HEK293 (cell line): ENCODE data around the gene RFTN2.

Experiments
- CTCF ChIA-PET: fragments of 350-600 bp; formaldehyde crosslinking; extraction: SDS; loops from one replicate; lab custom pipeline; 2021; ENCODE audit warnings: antibody characterized with exemption; lab: Yijun Ruan, JAX
- POLR2A ChIA-PET: fragments of 300-600 bp; formaldehyde crosslinking; extraction: SDS; loops from one replicate; lab custom pipeline; 2020; ENCODE audit warnings: antibody characterized with exemption, inconsistent platforms; lab: Yijun Ruan, JAX
- H3K27ac ChIP-seq: fragments of 200-500 bp; sonication (Bioruptor generic); 2 replicates; pipeline ENCODE4 v1.5.1; 2014; ENCODE audit warnings: low read depth, low read length, control low read depth, inconsistent platforms; ENCODE audit errors: extremely low read depth
- H3K36me3 ChIP-seq, 2 experiments: fragments of 200-500 bp in 1 of 2; sonication (Bioruptor generic) in 1 of 2; 1 replicate in 1 of 2; 2 replicates in 1 of 2; pipeline ENCODE4 v1.5.1; 2014 to 2017; ENCODE audit warnings: inconsistent platforms in 2 of 2, low read length in 2 of 2; ENCODE audit not compliant: control insufficient read depth in 2 of 2, insufficient read depth in 1 of 2
- H3K4me1 ChIP-seq: fragments of 200-500 bp; sonication (Bioruptor generic); 2 replicates; pipeline ENCODE4 v1.5.1; 2014; ENCODE audit warnings: mild to moderate bottlenecking, low read length, inconsistent platforms; ENCODE audit not compliant: control insufficient read depth, insufficient read depth
- H3K4me3 ChIP-seq: 2 replicates; pipeline ENCODE4 v1.5.1; 2011; ENCODE audit warnings: low read depth, mild to moderate bottlenecking, control low read depth, low read length, moderate library complexity
- H3K9me3 ChIP-seq: fragments of 200-500 bp; sonication (Bioruptor generic); 2 replicates; pipeline ENCODE4 v1.5.1; 2014; ENCODE audit warnings: low read depth, low read length, inconsistent platforms; ENCODE audit not compliant: control insufficient read depth, insufficient read depth
- HIC1 ChIP-seq: fragments of 450-650 bp; formaldehyde crosslinking; IDR thresholded peaks from 2 replicates; pipeline ENCODE4 v1.5.1; 2016; ENCODE audit warnings: missing biosample characterization, missing genetic modification characterization
- INSM2 ChIP-seq: fragments of 450-650 bp; formaldehyde crosslinking; IDR thresholded peaks from 2 replicates; pipeline ENCODE4 v1.5.1; 2016; ENCODE audit warnings: missing biosample characterization, missing genetic modification characterization
- PRDM4 ChIP-seq: fragments of 450-650 bp; formaldehyde crosslinking; IDR thresholded peaks from 2 replicates; pipeline ENCODE4 v1.5.1; 2017; ENCODE audit warnings: missing biosample characterization, missing genetic modification characterization
- RBAK ChIP-seq: fragments of 450-650 bp; formaldehyde crosslinking; IDR thresholded peaks from 2 replicates; pipeline ENCODE4 v1.5.1; 2016; ENCODE audit warnings: missing biosample characterization, missing genetic modification characterization
- SP7 ChIP-seq: fragments of 450-650 bp; formaldehyde crosslinking; IDR thresholded peaks from 2 replicates; pipeline ENCODE4 v1.5.1; 2016; ENCODE audit warnings: missing biosample characterization, missing genetic modification characterization
- TSHZ1 ChIP-seq: fragments of 450-650 bp; formaldehyde crosslinking; IDR thresholded peaks from 2 replicates; pipeline ENCODE4 v1.5.1; 2016; ENCODE audit warnings: missing biosample characterization, missing genetic modification characterization, borderline replicate concordance
- ZBTB10 ChIP-seq: fragments of 450-650 bp; formaldehyde crosslinking; IDR thresholded peaks from 2 replicates; pipeline ENCODE4 v1.5.1; 2016; ENCODE audit warnings: missing biosample characterization, missing genetic modification characterization
- ZBTB26 ChIP-seq: fragments of 450-650 bp; formaldehyde crosslinking; optimal IDR thresholded peaks from 2 replicates; pipeline ENCODE3; 2016; ENCODE audit warnings: missing biosample characterization, mild to moderate bottlenecking, missing genetic modification characterization
- ZBTB44 ChIP-seq: fragments of 450-650 bp; IDR thresholded peaks from 2 replicates; pipeline ENCODE4 v1.5.1; 2018; ENCODE audit warnings: missing biosample characterization, mild to moderate bottlenecking, missing genetic modification characterization
- ZFHX2 ChIP-seq: fragments of 450-650 bp; formaldehyde crosslinking; conservative IDR thresholded peaks from 2 replicates; pipeline ENCODE4 v1.5.1; 2016; ENCODE audit warnings: missing biosample characterization, missing genetic modification characterization
- ZNF121 ChIP-seq: fragments of 450-650 bp; formaldehyde crosslinking; IDR thresholded peaks from 2 replicates; pipeline ENCODE4 v1.5.1; 2016; ENCODE audit warnings: missing biosample characterization, missing genetic modification characterization
- ZNF132 ChIP-seq: fragments of 450-650 bp; formaldehyde crosslinking; IDR thresholded peaks from 2 replicates; pipeline ENCODE4 v1.5.1; 2017; ENCODE audit warnings: missing biosample characterization, missing genetic modification characterization, borderline replicate concordance
- ZNF19 ChIP-seq: fragments of 450-650 bp; formaldehyde crosslinking; IDR thresholded peaks from 2 replicates; pipeline ENCODE4; 2016; ENCODE audit warnings: missing biosample characterization, missing genetic modification characterization, low read depth
- ZNF23 ChIP-seq: fragments of 450-650 bp; formaldehyde crosslinking; IDR thresholded peaks from 2 replicates; pipeline ENCODE4 v1.5.1; 2016; ENCODE audit warnings: missing biosample characterization, missing genetic modification characterization, borderline replicate concordance
- ZNF302 ChIP-seq: fragments of 450-650 bp; formaldehyde crosslinking; IDR thresholded peaks from 2 replicates; pipeline ENCODE4 v1.5.1; 2016; ENCODE audit warnings: missing biosample characterization, missing genetic modification characterization, low read depth
- ZNF433 ChIP-seq: fragments of 450-650 bp; formaldehyde crosslinking; IDR thresholded peaks from 2 replicates; pipeline ENCODE4 v1.5.1; 2016; ENCODE audit warnings: missing biosample characterization, missing genetic modification characterization, low read depth
- ZNF560 ChIP-seq: fragments of 450-650 bp; formaldehyde crosslinking; IDR thresholded peaks from 2 replicates; pipeline ENCODE4 v1.5.1; 2017; ENCODE audit warnings: missing biosample characterization, missing genetic modification characterization, borderline replicate concordance
- ZNF660 ChIP-seq: fragments of 450-650 bp; IDR thresholded peaks from 2 replicates; pipeline ENCODE4 v1.5.1; 2018; ENCODE audit warnings: missing biosample characterization, mild to moderate bottlenecking, missing genetic modification characterization
- ZNF768 ChIP-seq: fragments of 450-650 bp; formaldehyde crosslinking; IDR thresholded peaks from 2 replicates; pipeline ENCODE4 v1.5.1; 2018; ENCODE audit warnings: missing biosample characterization, mild to moderate bottlenecking, missing genetic modification characterization
- ZNF792 ChIP-seq: fragments of 450-650 bp; formaldehyde crosslinking; IDR thresholded peaks from 2 replicates; pipeline ENCODE4 v1.5.1; 2016; ENCODE audit warnings: missing biosample characterization, missing genetic modification characterization

RFTN2 gene

GRCh38 chr2:197677483-197677882 lies 2.1 kb upstream of the RFTN2 start:
- ChIA-PET CTCF (no interaction called here), POLR2A (no interaction called here)
- no peaks in the 10 kb centered on the region for H3K9me3 ChIP-seq
- H3K4me1 ChIP-seq: peaks cover 9% of the 10 kb centered on the region
- TF ChIP-seq SP7 (no peak), ZNF560 (tag by site-specific recombination) (no peak), ZBTB10 (tag by site-specific recombination) (no peak), ZNF792 (tag by site-specific recombination) (no peak), ZBTB44 (tag by site-specific recombination) (no peak), ZNF302 (no peak), ZNF132 (no peak), ZNF23 (tag by site-specific recombination) (no peak), ZFHX2 (tag by site-specific recombination) (no peak), HIC1 (tag by site-specific recombination) (no peak), ZNF121 (no peak), ZNF768 (tag by site-specific recombination) (no peak), ZNF660 (tag by site-specific recombination) (no peak), INSM2 (tag by site-specific recombination) (no peak)
- TF ChIP-seq, all 188 proteins: peak for 0
- Histone ChIP-seq H3K4me3 (no peak overlapping the region), H3K36me3 (no peaks in the 10 kb centered on the region), H3K27ac (no peak overlapping the region)

- Histone ChIP-seq H3K4me1 (peaks cover 9% of the 10 kb centered on the region), H3K27ac (no peak overlapping the region), H3K36me3 (no peaks in the 10 kb centered on the region), H3K4me3 (no peak overlapping the region), H3K9me3 (no peaks in the 10 kb centered on the region)
- CTCF ChIA-PET: interaction anchor here (0.6 kb wide), 1 partner anchor 1282 kb away, joined by 3 read pairs; no protein-coding TSS in a partner anchor
- POLR2A ChIA-PET: no interaction called here
- TF ChIP-seq ZNF19 (tag by site-specific recombination): no peak
- no peak for TF ChIP-seq ZNF792 (tag by site-specific recombination)
- no peak for TF ChIP-seq ZBTB26 (tag by site-specific recombination)
- TF ChIP-seq RBAK (tag by site-specific recombination): no peak
- TF ChIP-seq TSHZ1 (tag by site-specific recombination): no peak
- no peak for TF ChIP-seq PRDM4 (tag by site-specific recombination)
- no peak for TF ChIP-seq ZNF433
Observed at GRCh38 chr2:197677056-197677455, 1.7 kb upstream of the RFTN2 start.
